Measurements from ENCODE around the gene PXK.

PXK gene

DNA sequence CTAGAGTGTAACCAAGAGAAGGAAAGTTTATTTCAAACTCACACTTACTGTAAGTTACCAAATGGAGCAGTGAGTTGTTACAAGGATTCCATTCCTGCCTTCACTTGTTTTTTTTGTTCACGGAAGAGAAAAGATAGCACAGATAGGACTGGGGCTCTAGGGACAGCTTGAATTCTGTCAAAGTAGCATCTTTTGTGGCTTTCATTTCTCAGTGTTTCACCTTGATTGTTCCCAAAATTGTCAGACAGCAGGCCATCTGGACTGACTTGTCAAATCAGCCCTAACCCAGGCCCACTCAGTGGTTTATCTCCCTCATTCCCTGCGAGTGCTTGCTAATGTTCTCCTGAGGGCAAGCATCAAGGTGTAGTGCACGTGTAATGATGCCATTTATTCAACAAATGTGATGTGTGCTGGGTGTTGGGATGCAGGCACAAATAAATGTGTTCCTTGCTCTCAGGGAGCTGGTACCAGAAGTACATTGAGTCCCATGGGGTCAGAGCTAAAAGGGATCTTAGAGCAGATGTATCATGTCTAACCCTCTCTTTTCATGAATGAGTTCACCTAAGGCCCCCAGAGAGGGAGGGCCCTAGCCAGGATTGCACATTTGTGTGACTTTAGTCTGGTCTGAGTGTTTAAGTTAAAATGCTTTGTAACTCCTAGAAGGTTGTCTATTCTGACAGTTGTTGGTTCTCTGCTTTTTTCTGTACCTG is 51.8 kb downstream of the PXK start:
- no peak for DNase-seq (ENCODE audit: low spot score)

DNA sequence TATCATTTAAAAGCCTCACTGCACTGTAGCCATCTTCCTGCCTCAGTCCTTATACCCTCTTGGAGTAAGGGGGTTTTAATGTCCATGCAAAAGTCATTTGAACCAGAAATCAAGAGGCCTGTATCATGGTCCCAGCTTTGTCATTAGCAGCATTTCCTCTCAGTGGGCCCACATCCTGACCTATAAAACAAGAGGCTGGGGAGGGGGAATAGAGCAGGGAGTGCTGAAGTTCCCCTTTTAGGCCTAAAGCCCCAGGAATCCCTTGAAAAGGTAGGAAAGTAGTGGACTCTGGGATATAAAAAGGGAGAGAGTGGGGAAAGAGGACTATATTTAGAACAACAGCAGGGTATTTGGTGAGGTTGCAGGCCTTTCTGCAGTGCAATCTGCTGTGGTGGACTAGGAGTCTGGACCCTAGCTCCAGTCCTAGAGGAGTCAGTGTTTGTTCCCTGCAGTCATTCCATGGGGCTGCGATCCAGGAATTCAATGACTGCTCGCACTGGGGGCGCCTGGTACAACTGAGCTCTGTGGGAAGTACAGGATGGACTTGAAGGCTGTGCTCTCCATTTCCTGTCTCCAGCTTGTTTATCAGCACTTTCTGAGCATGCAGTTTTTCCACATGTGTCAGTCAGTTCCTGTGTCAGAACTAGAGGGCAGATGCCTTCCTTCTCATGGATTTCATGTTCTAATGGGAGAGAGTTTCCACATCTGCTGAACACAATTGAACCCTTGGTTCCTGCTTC is 54.1 kb downstream of the PXK start:
- peak; percentile 15 for DNase-seq (ENCODE audit: low spot score)

GRCh38 chr3:58387650-58388546 is 55.2 kb downstream of the PXK start:
- no peak for DNase-seq (ENCODE audit: low spot score)

DNA sequence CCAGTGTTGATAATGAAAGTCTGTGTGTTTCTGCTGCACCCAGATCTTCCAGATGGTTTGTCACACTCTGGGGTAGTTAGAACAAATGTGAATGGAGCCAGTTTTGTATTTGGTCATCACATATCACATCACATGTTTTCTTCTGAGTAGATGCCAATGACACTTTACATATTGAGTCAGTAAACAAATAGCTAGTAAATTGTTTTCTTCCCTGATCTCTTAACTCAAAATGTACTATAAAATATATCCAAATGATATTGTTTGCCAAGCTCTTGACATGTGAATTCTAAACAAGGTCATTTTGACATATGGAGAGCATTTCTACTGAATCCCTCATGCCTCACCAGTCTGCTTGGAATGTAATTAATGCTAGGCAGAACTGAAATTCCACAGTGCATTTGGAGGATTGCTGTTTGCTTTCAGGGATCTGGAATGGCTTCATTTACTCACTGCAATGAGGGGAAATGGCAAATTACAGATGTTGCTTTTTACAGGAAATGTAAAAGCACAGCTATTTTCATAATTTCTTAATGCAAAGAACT is 55.9 kb downstream of the PXK start:
- DNase-seq (ENCODE audit: low spot score): no peak

DNA sequence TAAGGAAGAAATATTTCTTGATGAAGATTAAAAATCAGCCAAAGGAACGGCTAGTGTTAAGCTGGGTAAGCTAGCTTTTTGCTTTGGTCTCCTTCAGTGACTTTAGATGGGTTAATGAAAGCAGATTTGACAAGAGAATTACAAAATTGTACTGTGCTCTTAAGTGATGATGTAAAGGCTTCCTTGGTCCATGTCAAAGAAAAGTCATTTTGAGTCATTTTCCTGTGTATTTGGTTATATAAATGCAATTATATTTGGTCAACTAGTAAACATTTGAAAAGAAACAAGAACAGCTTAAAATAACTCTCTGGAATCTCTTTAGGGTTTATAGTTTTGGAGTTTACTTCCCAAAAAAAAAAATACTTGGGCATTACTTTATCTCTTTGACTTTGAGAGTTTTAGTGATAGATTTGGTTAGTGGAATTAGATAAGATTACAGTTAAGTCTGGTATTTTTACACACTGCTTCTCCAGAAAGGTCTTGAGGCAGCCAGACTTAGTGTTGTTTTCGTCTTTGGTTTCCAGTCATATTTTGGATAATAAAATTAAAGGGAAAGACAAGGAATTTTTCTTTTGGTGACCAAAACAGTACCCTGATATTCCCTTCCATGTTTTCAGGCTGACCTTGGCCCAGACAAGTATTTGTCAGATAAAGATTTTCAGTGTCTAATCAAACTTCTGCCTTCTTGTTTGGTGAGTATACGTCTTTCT is 58.6 kb downstream of the PXK start:
- DNase-seq (ENCODE audit: low spot score): no peak

DNA sequence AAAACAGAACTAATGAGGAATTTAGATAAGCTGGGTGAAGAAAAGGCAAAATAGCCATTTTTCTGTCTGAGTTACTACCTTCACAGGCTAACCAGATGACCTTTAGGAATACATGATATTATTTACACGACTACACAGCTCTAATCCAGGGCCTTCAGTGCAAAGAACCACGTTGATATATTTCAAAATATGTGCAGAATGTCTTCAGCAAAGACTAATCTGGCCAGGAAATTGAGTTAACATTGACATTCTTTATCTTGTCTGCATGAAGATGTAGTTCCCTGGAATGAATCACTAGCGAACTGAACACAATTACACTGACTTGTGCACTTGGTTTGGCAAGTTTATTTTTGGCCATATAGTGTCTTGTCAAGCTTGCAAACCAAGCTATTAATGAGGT is 59.5 kb downstream of the PXK start:
- no peak for DNase-seq (ENCODE audit: low spot score)

DNA sequence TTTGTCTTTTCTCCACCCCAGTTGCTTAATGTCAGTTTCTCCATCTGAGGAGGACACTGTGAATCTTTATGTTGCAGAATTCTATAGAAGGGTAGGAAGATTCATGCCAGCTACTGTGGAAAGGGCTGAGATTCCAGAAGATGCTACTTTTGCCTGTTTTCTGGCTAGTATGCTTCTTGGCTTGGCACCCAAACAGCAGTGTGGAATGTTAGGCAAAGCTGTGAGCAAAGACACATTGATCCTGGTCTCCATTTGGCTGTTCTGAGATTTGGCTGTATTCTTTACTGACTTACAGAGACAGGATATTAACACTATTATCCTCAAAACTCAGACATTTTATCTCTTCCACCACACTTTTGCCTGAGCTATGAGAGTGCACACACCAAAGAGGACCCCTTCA is 61.6 kb downstream of the PXK start:
- DNase-seq (ENCODE audit: low spot score): no peak

DNA sequence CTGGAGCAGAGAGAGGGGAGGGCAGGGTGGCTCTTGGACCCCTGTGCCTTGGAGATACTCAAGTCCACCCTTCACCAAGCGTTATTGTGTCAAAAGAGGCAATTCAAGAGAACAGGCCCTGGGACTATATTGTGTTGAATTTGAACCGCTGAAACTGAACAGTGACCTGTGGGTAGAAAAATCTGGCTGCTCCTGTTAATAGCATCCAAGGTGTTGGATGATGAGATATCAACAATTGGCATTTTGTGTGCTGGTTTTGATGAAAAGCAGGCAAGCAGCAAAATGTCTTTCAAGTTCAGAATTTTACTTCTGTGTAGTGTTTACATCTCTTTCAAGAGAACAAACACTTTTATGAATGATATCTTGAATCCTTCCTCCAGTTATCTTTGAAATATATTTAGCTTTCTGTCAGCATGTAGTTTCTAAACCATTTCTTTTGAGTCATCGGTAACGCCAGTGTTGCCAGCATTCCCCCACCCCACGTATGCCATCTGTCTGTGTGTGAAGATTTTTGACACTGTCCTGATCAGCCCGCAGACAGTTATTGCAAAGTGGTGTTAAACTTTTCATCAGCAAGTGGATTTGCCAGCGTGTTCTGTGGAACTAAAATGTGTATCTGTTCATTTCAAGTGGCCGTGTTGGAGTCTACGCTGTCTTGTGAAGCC is 66.1 kb downstream of the PXK start:
- DNase-seq (ENCODE audit: low spot score): no peak

DNA sequence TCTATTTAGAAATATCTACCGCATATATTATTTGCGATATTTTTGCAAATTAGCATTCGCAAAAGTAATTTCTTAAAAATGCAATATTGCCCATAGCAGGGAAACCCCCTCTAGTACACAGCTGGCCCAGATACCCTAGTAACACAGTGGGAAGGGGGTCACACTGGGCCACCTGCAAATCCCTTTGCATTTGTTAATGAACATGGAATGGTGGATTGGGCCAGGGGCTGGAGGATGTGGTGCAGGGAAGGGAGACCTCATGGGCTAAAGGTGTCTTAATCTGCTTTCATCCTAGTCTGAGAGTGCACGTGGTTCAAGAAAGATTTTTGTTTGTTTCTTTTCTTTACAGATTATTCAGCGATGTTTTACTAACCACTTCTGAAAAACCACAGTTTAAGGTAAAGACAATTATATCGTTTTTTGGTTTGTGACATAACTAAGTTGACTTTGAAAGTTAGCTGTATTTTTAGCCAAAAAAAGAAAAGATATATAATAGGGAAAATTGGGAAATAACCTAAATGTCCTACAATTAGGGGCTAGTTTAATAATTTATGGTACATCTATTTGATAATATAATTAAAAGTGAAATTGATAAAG is 70.9 kb downstream of the PXK start:
- DNase-seq (ENCODE audit: low spot score): no peak

- peak; percentile 43 for DNase-seq (ENCODE audit: low spot score)
These were observed 71.7 kb downstream of the PXK start for GRCh38 chr3:58404396-58404795.

- no peak for DNase-seq (ENCODE audit: low spot score)
These were observed 76.2 kb downstream of the PXK start for GRCh38 chr3:58408906-58409305.

GRCh38 chr3:58409663-58410062 is 77.0 kb downstream of the PXK start:
- DNase-seq (ENCODE audit: low spot score): no peak

DNA sequence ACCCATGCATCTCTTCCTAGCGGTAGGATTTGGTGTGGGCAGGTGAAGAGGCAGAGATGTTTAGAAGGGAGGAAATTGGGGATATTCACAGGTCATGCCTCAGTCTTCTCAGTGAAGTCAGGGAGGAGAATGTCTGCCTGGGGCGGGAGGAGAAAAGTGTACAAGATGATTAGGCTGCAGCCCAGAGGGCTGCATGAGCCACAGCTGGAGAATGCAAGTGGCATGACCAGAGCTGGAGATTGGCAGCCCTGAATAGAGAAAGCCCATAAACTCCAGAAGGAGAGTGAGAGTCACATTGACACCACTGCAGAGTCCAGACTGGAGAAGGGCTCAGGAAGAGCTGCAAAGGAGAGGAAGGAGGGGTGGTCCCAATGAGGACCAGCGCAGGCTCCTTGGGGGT is 78.3 kb downstream of the PXK start:
- no peak for DNase-seq (ENCODE audit: low spot score)

GRCh38 chr3:58411851-58412830 is 79.4 kb downstream of the PXK start:
- DNase-seq (ENCODE audit: low spot score): no peak

DNA sequence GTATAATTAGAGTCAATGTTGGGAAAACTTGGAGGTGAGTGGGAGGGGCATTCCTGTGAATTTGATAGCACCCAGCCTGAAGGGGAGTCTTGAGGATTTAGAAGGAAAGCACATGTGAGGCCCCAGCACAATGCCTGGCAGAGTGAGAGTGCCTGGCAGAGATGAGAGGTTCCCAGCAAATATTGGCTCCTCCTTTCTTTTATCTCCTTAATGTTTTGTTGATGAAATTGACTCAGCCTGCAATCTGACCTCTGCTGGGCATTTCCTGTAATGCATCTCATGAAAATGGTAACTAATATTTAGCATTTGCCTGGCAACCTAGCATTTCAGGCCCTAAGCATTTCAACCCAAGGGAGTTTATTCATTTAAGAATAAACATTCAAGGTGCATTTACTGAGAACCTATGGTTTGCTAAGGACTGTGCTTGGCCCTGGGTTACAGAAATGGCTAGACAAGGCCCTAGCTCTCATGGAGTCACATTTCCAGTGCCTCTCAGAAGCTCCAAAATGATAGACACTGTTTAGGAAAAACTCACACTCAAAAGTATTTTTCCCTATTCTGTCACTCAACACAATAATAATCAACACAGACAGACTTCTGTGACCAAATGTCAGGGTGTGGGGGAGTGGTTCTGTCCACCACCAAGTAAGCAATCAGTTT is 82.0 kb downstream of the PXK start:
- DNase-seq (ENCODE audit: low spot score): peak; percentile 75

GRCh38 chr3:58416191-58416590 is 83.5 kb downstream of the PXK start:
- DNase-seq (ENCODE audit: low spot score): no peak

DNA sequence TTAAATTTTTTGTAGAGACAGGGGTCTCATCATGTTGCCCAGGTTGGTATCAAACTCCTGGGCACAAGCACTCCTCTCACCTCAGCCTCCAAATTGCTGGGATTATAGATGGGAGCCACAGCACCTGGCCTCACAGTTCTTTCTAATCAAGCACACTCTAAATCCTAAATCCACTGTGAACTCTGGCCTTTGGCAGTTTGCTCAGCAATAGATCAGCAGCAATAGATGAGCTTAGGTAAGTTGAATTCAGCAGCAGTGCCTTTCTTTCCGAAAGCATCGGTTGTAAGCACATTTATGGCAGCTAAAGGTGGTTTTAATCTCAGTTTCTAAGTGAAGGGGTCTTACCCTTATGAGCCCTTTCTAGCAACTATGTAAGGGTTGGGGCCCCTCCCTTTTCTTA is 84.4 kb downstream of the PXK start:
- no peak for DNase-seq (ENCODE audit: low spot score)

DNA sequence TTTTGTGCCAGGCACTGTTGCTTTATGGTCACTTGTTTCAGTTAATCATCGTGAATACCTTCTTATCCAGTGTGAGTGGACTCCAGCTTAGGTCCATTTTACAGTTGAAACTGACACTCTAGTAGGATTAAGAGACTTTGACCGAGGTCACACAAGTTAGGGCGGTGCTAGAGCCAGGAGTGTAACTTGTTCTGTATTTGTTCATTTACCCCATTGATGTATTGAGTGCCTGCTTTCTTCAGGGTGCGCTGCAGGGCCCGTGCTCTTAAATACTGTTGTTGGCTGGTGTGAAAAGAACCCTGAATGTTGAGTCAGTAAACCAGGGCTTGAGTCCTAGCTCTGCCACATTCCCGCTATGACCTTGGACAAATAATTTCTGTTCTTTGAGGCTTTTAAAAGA is 85.5 kb downstream of the PXK start:
- DNase-seq (ENCODE audit: low spot score): no peak
